Left lobe of liver (tissue), 2 donors: ENCODE data around the gene C1QC. TPM values are rescaled to one million over a fixed set of nuclear protein-coding genes. Genes with fewer than 3 reads are reported as not detected.
"Not testable (repeated sequence)": the region's sequence is repeated elsewhere in the genome, so short reads cannot be mapped to it uniquely, and the experiment has no call there.

Source experiments
- ATAC-seq: fragments of 200-7000 bp; cut with Tn5 transposase; one replicate; pipeline ENCODE4 v1.9.1; 2020; ENCODE audit warnings: mild to moderate bottlenecking, moderate library complexity
- DNase-seq: peaks from one replicate; pipeline ENCODE4 v3.0.0-alpha.2; 2020; ENCODE audit warnings: low spot score
- total RNA-seq: library from RNA; stranded (reverse); gene quantifications from one replicate; pipeline ENCODE4 v1.2.1, GENCODE V29; 2021
- donor health status: DM: no; HTN: no; CAD: no; lungs with moderate emphysema.
- donor health status: DM: no; HTN: yes; CAD: no.

C1QC gene
- total RNA-seq, 1 donor from 2014 or later, result 76.0 TPM

GRCh38 chr1:22645931-22646330 lies 2.5 kb downstream of the C1QC start:
- no peak for DNase-seq
- ATAC-seq, result no peak

- DNase-seq (no peak), ATAC-seq (no peak)
These were observed 3.0 kb downstream of the C1QC start for GRCh38 chr1:22646384-22646783.

GRCh38 chr1:22650089-22650693 lies 6.8 kb downstream of the C1QC start:
- no peak for DNase-seq
- ATAC-seq, result no peak

DNA sequence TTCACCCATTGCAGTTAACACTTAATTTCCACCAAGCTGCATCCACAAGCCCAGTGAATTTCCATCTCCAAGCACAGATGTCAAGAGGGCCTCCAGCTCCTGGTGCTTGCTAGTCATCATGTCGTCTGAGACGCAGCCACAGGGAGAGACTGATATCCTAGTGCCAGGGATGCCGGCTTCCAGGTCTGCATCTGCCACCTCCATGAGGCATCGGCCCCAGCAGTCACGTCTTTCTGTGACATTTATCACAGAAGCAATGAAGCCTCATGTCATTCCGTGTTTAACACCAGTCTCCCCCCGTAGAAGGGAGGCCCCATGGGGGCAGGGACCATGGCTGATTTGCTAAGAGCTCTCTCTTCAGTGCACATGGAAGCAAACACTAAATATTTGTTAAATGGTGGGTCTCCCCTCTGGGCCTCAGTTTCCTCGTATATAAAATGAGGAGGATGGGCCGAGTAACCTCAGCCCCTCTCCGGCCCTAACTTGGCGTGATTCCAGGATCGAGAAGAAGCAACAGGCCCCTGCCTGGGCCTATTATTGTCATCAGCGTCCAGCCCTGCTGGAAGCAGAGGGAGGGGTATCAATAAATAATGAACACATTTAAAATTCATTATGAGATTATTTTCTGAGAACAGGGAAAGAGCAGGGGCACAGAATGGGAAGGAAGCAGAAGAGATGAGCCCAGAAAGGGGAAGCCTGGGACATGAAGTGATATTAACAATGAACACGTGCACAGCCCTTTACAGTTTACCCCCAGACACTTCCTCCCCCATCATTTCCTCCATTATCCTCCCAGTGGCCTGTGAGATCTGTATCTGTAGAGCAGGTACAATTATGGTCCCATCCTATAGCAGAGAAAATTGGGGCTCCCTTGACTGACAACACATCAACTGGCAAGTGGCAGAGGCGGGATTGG lies 8.8 kb downstream of the C1QC start:
- DNase-seq, result no peak
- ATAC-seq, result peak; percentile 39

DNA sequence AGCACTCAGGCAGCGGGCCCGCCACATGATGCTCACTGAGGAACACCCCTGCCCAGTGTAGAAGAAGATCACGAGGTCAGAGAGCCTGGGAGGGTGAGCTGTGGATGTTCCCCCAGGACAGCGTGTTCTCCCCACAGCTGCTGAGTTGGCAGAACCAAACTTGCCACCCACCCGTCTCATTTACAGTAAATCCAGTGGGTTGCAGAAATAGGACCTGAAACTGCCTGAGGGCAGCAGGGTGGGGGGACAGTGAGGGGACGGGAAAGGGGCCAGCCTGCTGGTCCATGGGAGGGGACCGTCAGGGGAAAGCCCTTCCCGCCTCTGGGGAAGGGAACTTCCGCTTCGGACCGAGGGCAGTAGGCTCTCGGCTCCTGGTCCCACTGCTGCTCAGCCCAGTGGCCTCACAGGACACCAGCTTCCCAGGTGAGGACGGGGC lies 9.5 kb downstream of the C1QC start, which contains the start of gene C1QB:
Gene C1QB, plus strand, starts transcription at position 356 of the 436 bp plus-strand sequence. CDS start 6,227 bp downstream, outside the sequence.
- peak; percentile 60 for ATAC-seq
- DNase-seq, result no peak

- ATAC-seq, result no peak
- no peak for DNase-seq
These were observed 11.3 kb downstream of the C1QC start for GRCh38 chr1:22654692-22655091.

GRCh38 chr1:22658385-22659163 lies 15.1 kb downstream of the C1QC start:
- ATAC-seq (no peak), DNase-seq (no peak)

- ATAC-seq, result no peak
- no peak for DNase-seq
These were observed 17.3 kb downstream of the C1QC start for GRCh38 chr1:22660716-22661241.

GRCh38 chr1:22661880-22662279 lies 18.4 kb downstream of the C1QC start:
- no peak for ATAC-seq
- no peak for DNase-seq

GRCh38 chr1:22662318-22662717 lies 18.9 kb downstream of the C1QC start:
- no peak for DNase-seq
- ATAC-seq, result peak; percentile 67

- no peak for ATAC-seq
- no peak for DNase-seq
These were observed 19.6 kb downstream of the C1QC start for GRCh38 chr1:22662986-22663408.

- ATAC-seq (no peak), DNase-seq (no peak)
These were observed 22.3 kb downstream of the C1QC start for GRCh38 chr1:22665752-22666151.

DNA sequence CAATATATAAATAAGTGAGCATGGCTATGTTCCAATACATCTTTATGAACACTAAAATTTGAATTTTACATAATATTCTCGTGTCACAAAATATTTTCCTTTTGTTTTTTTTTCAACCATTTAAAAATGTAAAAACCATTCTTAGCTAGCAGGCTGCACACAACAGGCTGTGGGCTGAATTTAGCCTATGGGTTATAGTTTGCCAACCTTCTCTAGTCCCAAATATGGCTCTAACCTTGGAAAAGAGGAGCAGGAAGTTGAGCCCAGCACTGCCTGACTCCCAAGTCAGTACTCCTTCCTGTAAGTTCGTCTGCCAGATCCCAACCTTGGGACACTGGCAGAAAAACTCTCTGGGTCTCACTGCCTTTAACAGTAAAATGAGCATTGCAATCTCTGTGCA lies 23.0 kb downstream of the C1QC start:
- no peak for DNase-seq
- ATAC-seq, result no peak

DNA sequence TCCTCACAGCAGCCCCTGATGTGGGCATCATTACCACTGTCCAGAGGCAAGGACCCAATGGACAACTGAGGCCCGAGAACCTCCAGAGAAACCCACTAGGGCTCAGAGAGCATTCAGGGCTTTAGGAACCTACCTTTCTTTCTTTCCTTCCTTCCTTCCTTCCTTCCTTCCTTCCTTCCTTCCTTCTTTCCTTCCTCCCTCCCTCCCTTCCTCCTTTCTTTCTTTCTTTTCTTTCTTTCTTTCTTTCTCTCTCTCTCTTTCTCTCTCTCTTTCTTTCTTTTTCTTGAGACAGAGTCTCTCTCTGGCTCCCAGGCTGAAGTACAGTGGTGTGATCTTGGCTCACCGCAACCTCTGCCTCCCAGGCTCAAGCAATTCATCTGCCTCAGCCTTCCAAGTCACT lies 25.4 kb downstream of the C1QC start:
- not testable (repeated sequence) for ATAC-seq, DNase-seq

DNA sequence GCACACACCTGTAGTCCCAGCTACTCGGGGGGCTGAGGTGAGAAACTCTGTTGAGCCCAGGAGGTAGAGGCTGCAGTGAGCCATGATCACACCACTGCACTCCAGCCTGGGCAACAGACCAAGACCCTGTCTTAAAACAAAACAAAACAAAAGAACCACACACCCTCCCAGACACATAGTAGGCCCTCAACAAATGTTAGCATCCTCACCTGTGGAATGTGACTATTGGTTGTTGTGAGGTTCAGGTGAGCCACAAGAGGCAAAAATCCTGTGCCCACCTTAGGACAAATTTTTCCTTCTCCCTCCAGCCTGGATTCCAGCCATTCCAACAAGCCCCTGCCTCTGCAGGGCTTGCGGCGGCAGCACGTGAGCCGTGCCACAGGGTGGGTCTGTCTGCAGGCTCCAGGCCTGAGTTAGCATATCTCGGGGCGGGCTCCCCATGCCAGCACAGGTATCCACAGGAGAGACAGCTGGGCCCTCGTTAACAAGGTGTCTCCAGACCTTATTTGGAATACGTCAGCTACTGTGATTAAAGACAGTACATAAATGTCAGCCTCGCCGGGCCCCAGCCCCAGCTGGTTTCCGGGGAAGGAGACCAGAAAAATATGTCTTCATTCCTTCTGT lies 27.0 kb downstream of the C1QC start:
- DNase-seq (no peak), ATAC-seq (no peak)

GRCh38 chr1:22671999-22672398 lies 28.6 kb downstream of the C1QC start:
- ATAC-seq (no peak), DNase-seq (no peak)

GRCh38 chr1:22673486-22674409 lies 30.3 kb downstream of the C1QC start:
- ATAC-seq (peak; percentile 90), DNase-seq (peak; percentile 59)

DNA sequence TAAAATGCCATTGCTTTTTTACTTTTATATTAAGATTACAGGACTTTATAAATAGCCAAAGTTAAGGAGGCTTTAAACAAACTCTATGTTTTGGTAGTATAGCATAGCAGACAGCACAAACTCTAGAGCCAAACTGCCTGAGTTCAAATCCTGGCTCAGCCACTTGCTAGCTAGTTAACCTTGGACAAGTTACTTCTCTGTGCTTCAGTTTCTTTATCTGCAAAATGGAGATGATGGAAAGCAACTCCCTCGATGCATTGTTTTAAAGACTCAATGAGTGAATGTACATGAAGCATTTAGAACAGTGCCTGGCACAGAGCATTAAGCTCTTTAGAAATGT lies 30.9 kb downstream of the C1QC start:
- no peak for ATAC-seq
- no peak for DNase-seq

DNA sequence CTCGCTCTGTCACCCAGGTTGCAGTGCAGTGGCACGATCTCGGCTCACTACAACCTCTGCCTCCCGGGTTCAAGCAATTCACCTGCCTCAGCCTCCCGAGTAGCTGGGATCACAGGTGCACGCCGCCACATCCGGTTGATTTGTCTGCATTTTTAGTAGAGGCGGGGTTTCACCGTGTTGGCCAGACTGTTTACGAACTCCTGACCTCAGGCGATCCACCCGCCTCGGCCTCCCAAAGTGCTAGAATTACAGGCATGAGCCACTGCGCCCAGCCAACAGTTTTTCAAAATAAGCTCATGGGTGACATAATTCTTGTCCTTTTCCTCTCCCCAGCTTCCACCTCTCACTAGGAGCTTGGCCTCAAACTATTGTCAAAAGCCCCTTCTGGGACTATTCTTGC lies 32.7 kb downstream of the C1QC start:
- ATAC-seq, DNase-seq: not testable (repeated sequence)
